ENCODE measurements around the gene RNF175. TPM values are rescaled to one million over a fixed set of nuclear protein-coding genes. Genes with fewer than 3 reads are reported as not detected.

RNF175 gene
- total and polyA plus RNA-seq, 4 donors = 0.15 to 1.8 (median 0.16) TPM

- H3K9ac ChIP-seq (ENCODE audit: insufficient read depth in 1 of 2, low read length in 2 of 2) = no peak overlapping the region
- no peaks in the 10 kb centered on the region for H3K36me3 ChIP-seq (ENCODE audit: control insufficient read depth in 4 of 4, insufficient read depth in 4 of 4, low read length in 4 of 4)
- DNase-seq (no peak), ATAC-seq (ENCODE audit: insufficient read depth, low FRiP score) (no peak)
- H3K4me1 ChIP-seq (ENCODE audit: control insufficient read depth in 5 of 5, insufficient read depth in 5 of 5, low read length in 5 of 5) = no peaks in the 10 kb centered on the region
- no peak for TF ChIP-seq CTCF (IDR thresholded peaks at IDR 0.05; ENCODE audit: control extremely low read depth, extremely low read depth)
- H3K27me3 ChIP-seq (ENCODE audit: control insufficient read depth in 3 of 3, insufficient read depth in 3 of 3, low read length in 2 of 3) = no peaks in the 10 kb centered on the region
- H3K9me3 ChIP-seq (ENCODE audit: control insufficient read depth in 4 of 4, insufficient read depth in 3 of 4, low read length in 3 of 4) = no peaks in the 10 kb centered on the region
- no peak overlapping the region for H3K27ac ChIP-seq (ENCODE audit: low read depth in 1 of 2, low read length in 1 of 2)
- H3K4me3 ChIP-seq = no peak overlapping the region
- WGBS, 2 donors = 57 to 81% methylated on average over 1 of the region's 1 CpG
Measured at GRCh38 chr4:153722036-153722435, 37.8 kb downstream of the RNF175 start.

- 81 to 94% methylated on average over 2 of the region's 2 CpGs for WGBS, 2 donors
Measured at GRCh38 chr4:153713866-153714646, 45.8 kb downstream of the RNF175 start.

GRCh38 chr4:153710681-153711080 lies 49.1 kb downstream of the RNF175 start:
- DNase-seq = no peak
- Histone ChIP-seq H3K9me3 (ENCODE audit: control insufficient read depth in 4 of 4, insufficient read depth in 3 of 4, low read length in 3 of 4) (no peaks in the 10 kb centered on the region), H3K27me3 (ENCODE audit: control insufficient read depth in 3 of 3, insufficient read depth in 3 of 3, low read length in 2 of 3) (no peaks in the 10 kb centered on the region), H3K36me3 (ENCODE audit: control insufficient read depth in 4 of 4, insufficient read depth in 4 of 4, low read length in 4 of 4) (no peaks in the 10 kb centered on the region), H3K4me1 (ENCODE audit: control insufficient read depth in 5 of 5, insufficient read depth in 5 of 5, low read length in 5 of 5) (peaks cover 0 to 4% (median 2%) of the 10 kb centered on the region in 5 donors), H3K27ac (ENCODE audit: low read depth in 1 of 2, low read length in 1 of 2) (no peak overlapping the region), H3K4me3 (no peak overlapping the region), H3K9ac (ENCODE audit: insufficient read depth in 1 of 2, low read length in 2 of 2) (no peak overlapping the region)
- 85 to 90% methylated on average over 1 of the region's 1 CpG for WGBS, 2 donors
- ATAC-seq (ENCODE audit: insufficient read depth, low FRiP score) = no peak
- TF ChIP-seq CTCF (IDR thresholded peaks at IDR 0.05; ENCODE audit: control extremely low read depth, extremely low read depth) = no peak

More at GRCh38 chr4:153713866-153714646, 45.8 kb downstream of the RNF175 start:
- no peak overlapping the region for H3K9ac ChIP-seq (ENCODE audit: insufficient read depth in 1 of 2, low read length in 2 of 2)
- H3K27ac ChIP-seq (ENCODE audit: low read depth in 1 of 2, low read length in 1 of 2) = no peak overlapping the region
- H3K9me3 ChIP-seq (ENCODE audit: control insufficient read depth in 4 of 4, insufficient read depth in 3 of 4, low read length in 3 of 4) = no peaks in the 10 kb centered on the region
- peaks cover 0 to 3% (median 2%) of the 10 kb centered on the region in 5 donors for H3K4me1 ChIP-seq (ENCODE audit: control insufficient read depth in 5 of 5, insufficient read depth in 5 of 5, low read length in 5 of 5)
- H3K36me3 ChIP-seq (ENCODE audit: control insufficient read depth in 4 of 4, insufficient read depth in 4 of 4, low read length in 4 of 4) = no peaks in the 10 kb centered on the region
- no peaks in the 10 kb centered on the region for H3K27me3 ChIP-seq (ENCODE audit: control insufficient read depth in 3 of 3, insufficient read depth in 3 of 3, low read length in 2 of 3)
- ATAC-seq (ENCODE audit: insufficient read depth, low FRiP score) (no peak), DNase-seq (no peak)
- TF ChIP-seq CTCF (IDR thresholded peaks at IDR 0.05; ENCODE audit: control extremely low read depth, extremely low read depth) = no peak
- H3K4me3 ChIP-seq = no peak overlapping the region
